Left lung (tissue), 14 donors: ENCODE results near the gene SLC23A1. TPM values are rescaled to one million over a fixed set of nuclear protein-coding genes. Genes with fewer than 3 reads are reported as not detected.

ENCODE experiments used
- ATAC-seq: fragments of 200-7000 bp; cut with Tn5 transposase; one replicate; pipeline ENCODE4 v1.9.1; 2020; ENCODE audit warnings: moderate library complexity
- DNase-seq, 4 donors: peaks; one replicate each; pipeline ENCODE4 v3.0.0-alpha.2; 2013 to 2020
- H3K27ac ChIP-seq, 2 donors: fragments of 200-600 bp; sonication (generic) in 1 of 2; one replicate each; pipeline versions ENCODE4 v1.5.0 to v1.8.0; 2020 to 2021
- H3K27me3 ChIP-seq, 2 donors: fragments of 200-600 bp; sonication (generic) in 1 of 2; one replicate each; pipeline versions ENCODE4 v1.5.0 to v1.8.0; 2020 to 2021
- H3K36me3 ChIP-seq, 2 donors: fragments of 200-600 bp; sonication (generic) in 1 of 2; one replicate each; pipeline versions ENCODE4 v1.5.0 to v1.8.0; 2020 to 2021
- H3K4me1 ChIP-seq, 2 donors: fragments of 200-600 bp; one replicate each; pipeline ENCODE4 v1.8.0; 2021
- H3K4me3 ChIP-seq, 2 donors: fragments of 200-600 bp; sonication (generic) in 1 of 2; one replicate each; pipeline versions ENCODE4 v1.5.0 to v1.8.0; 2020 to 2021; ENCODE audit warnings: mild to moderate bottlenecking in 1 of 2
- H3K9me3 ChIP-seq, 2 donors: fragments of 200-600 bp; sonication (generic) in 1 of 2; one replicate each; pipeline versions ENCODE4 v1.5.0 to v1.8.0; 2020 to 2021
- intact Hi-C, 2 donors: fragments of 100-400 bp; cut with DNase I; formaldehyde crosslinking; loops; one replicate each; pipeline versions ENCODE4 v1.11.2 to v1.14.2; 2022
- long read RNA-seq, 12 donors: library from polyadenylated mRNA in 2 of 12; unstranded in 2 of 12; transcript quantifications; one replicate each; pipeline ENCODE4 v2.0.0 and lab custom pipeline, GENCODE V29; 2019 to 2026
- polyA plus RNA-seq, 6 donors: library from polyadenylated mRNA; unstranded; fragments of 120-200 nt; gene quantifications; one replicate each; pipeline ENCODE4 v1.2.1, GENCODE V29; 2013; ENCODE audit not compliant: insufficient read length in 6 of 6
- total RNA-seq, 2 donors: library from RNA; stranded (reverse); fragmentation: NEBNext Ultra II Directional; extraction: Animal tissue kit (Norgen Biotek cat#: 25700); gene quantifications; one replicate each; pipeline ENCODE4 v1.2.1, GENCODE V29; 2021
- TF ChIP-seq, protein P1 (sequence below), 2 donors: fragments of 200-600 bp; sonication (generic) in 1 of 2; IDR thresholded peaks; one replicate each; pipeline versions ENCODE4 v1.5.0 to v1.8.0; 2021; ENCODE audit warnings: antibody characterized with exemption in 2 of 2
- donor health status: DM: no; HTN: yes; CAD: no.
- donor health status: DM: no; HTN: no; CAD: no.

The SLC23A1 gene
- total RNA-seq (under 1 TPM in 1 of 2 donors, not detected in 1; 0.84 TPM), polyA plus RNA-seq (1 to 10 TPM in 5 of 6 donors, under 1 TPM in 1; 0.70 to 2.2 (median 1.6) TPM)
- long read RNA-seq, donor 1, result 0 reads
- long read RNA-seq, donor 2, result 0 reads
- long read RNA-seq, donor 3, result 0 reads
- long read RNA-seq, donor 4, result 0 reads
- long read RNA-seq, donor 5, result 0 reads
- long read RNA-seq, donor 6, result 0 reads
- long read RNA-seq, donor 7, result 0 reads
- long read RNA-seq, donor 8, result 0 reads
- long read RNA-seq, donor 9, result 0 reads
- long read RNA-seq, donor 10, result 0 reads
- long read RNA-seq, donor 11, result 0 reads
- long read RNA-seq, donor 12, result 0 reads

DNA sequence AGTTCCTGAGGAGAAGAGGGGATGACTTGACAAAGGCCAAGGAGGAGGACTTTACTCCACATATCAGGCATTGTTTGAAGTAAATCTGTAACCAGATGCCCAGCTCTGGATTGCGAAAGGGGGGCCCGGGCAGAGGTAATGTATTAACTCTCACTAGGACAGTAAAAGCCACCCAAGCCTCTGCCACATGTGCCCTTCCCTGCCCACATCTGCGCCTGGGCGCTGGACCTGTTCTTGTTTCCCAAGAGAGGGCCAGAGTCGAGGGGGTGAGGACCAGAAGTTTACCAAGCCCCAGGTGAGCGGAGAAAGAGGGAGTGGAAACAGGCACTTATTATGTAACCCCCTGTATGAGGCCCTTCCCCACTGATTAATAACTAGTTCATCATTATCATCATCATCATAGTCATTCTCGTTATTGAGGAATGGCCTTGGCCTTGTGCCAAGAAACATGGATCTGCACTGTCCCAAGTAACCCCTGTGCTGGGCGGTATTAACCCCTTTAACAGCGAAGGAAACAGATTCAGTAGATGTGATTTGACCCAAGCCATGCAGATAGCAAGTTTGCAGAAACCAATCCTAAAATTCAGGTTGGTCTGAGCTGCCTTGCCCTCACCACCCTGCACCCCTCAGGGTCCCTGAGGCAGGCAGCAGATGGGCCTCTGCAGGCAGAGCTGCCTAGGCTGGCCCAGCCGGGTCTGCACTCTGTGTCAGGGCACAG is at the start of gene SLC23A1:
SLC23A1 (minus strand) TSS at position 23 of the 718 bp plus-strand sequence. CDS start 44 bp downstream, outside the sequence.
- TF ChIP-seq, protein P1, sequence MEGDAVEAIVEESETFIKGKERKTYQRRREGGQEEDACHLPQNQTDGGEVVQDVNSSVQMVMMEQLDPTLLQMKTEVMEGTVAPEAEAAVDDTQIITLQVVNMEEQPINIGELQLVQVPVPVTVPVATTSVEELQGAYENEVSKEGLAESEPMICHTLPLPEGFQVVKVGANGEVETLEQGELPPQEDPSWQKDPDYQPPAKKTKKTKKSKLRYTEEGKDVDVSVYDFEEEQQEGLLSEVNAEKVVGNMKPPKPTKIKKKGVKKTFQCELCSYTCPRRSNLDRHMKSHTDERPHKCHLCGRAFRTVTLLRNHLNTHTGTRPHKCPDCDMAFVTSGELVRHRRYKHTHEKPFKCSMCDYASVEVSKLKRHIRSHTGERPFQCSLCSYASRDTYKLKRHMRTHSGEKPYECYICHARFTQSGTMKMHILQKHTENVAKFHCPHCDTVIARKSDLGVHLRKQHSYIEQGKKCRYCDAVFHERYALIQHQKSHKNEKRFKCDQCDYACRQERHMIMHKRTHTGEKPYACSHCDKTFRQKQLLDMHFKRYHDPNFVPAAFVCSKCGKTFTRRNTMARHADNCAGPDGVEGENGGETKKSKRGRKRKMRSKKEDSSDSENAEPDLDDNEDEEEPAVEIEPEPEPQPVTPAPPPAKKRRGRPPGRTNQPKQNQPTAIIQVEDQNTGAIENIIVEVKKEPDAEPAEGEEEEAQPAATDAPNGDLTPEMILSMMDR (IDR thresholded peaks at IDR 0.05), result no peak
- intact Hi-C loops, result no loop called here
- Histone ChIP-seq H3K9me3 (no peaks in the 10 kb centered on the region), H3K27me3 (no peaks in the 10 kb centered on the region), H3K36me3 (no peaks in the 10 kb centered on the region), H3K4me3 (no peak within 1 kb of the TSS), H3K27ac (no peak within 1 kb of the TSS), H3K4me1 (peaks cover 0 to 27% of the 10 kb centered on the region in 2 donors)
- DNase-seq, result no peak
- no peak for ATAC-seq

DNA sequence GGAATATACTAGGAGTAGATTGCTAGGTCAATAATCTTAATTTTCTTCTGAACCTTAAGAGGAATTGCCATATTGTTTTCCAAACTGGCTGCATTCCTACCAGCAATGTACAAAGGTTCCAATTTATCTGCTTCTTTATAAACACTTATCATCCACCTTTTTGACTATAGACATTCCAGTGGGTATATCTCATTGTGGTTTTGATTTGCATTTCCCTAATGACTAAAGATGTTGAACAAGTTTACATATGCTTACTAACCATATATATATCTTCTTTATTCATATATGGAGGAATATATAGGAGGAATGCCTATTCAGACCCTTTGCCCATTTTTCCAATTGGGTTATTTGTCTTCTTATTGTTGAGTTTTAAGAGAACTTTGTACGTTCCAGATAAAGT is 48.6 kb upstream of the SLC23A1 start:
- DNase-seq (no peak), ATAC-seq (no peak)
- H3K36me3 ChIP-seq, result peaks cover 0 to 13% of the 10 kb centered on the region in 2 donors
- intact Hi-C loops, result no loop called here
- no peaks in the 10 kb centered on the region for H3K27me3 ChIP-seq
- no peaks in the 10 kb centered on the region for H3K4me1 ChIP-seq
- no peak overlapping the region for H3K4me3 ChIP-seq
- TF ChIP-seq, protein P1 (IDR thresholded peaks at IDR 0.05), result no peak
- no peaks in the 10 kb centered on the region for H3K9me3 ChIP-seq
- H3K27ac ChIP-seq, result no peak overlapping the region

DNA sequence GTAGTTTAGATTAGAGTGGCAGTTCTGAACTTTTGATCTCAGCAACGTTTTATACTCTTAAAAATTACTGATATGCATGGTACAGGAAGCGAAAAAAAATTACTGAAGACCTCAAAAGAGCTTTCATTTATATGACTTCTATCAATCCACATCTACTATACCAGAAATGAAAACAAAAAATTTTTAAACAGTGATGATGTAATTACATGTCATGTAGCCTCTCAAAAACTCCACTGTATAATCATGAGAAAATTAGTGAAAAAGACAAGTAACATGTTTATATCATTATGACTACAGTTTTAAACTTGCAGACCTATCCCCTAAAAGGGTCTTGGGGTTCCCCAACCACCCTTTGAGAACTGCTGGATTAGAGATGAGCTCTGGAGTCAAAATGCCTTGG is 46.9 kb upstream of the SLC23A1 start:
- Histone ChIP-seq H3K4me3 (no peak overlapping the region), H3K27ac (no peak overlapping the region), H3K4me1 (no peaks in the 10 kb centered on the region), H3K27me3 (no peaks in the 10 kb centered on the region), H3K9me3 (no peaks in the 10 kb centered on the region), H3K36me3 (peaks cover 0 to 23% of the 10 kb centered on the region in 2 donors)
- ATAC-seq (no peak), DNase-seq (no peak)
- TF ChIP-seq, protein P1 (IDR thresholded peaks at IDR 0.05), result no peak
- intact Hi-C loops, result no loop called here

DNA sequence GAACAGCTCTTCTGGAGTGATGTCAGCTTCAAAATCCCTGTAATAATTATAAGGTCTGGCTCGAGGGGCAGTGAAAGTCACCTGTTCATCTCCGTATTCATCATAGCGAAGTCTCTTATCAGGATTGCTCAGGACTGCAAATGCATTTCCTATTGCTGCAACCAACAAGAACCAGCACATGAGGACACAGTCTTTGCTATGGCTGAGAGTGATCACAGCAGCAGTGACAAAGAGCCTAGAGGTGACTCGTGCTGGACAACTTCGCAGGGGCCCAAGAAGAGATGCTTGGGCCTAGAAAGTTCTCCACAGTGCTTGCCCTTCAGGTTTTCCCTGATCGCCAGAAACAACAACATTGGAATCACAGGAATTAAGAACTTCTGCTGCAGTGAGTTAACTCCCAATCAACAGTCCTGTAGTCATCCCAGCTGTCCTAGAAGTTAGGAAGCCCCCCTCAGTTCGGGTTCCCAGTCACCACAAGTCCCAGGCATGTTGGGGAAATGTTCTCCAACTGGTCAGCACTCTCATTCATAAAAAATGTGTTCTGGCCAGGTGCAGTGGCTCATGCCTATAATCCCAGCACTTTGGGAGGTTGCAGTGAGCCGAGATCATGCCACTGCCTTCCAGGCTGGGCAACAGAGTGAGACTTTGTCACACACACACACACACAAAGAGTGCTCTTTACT is 43.2 kb upstream of the SLC23A1 start:
- Histone ChIP-seq H3K27me3 (no peaks in the 10 kb centered on the region), H3K27ac (no peak overlapping the region), H3K4me3 (no peak overlapping the region), H3K9me3 (no peaks in the 10 kb centered on the region), H3K4me1 (no peaks in the 10 kb centered on the region), H3K36me3 (peaks cover 0 to 26% of the 10 kb centered on the region in 2 donors)
- TF ChIP-seq, protein P1 (IDR thresholded peaks at IDR 0.05), result no peak
- DNase-seq, result no peak
- no peak for ATAC-seq
- intact Hi-C loops, result no loop called here

DNA sequence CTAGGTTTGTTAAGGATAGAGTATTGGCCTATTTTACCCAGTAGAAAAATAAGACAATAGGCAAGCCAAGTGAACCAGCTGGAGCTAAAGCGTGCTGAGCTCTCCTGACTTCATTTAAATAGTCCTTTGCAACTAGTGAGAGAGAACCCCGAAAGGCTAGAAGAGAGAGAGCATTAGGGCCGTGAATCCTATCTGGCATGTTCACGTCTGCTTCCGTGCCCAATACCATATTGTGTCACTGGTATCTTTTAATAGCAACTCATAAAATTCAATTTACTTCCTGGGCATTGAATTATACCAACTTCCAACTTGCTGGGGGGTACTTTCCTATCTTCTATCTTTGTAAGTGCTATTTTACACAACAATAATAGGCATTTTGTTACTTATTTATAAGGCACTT is 42.4 kb upstream of the SLC23A1 start:
- Histone ChIP-seq H3K36me3 (peaks cover 0 to 26% of the 10 kb centered on the region in 2 donors), H3K9me3 (no peaks in the 10 kb centered on the region), H3K27me3 (no peaks in the 10 kb centered on the region), H3K27ac (no peak overlapping the region), H3K4me3 (no peak overlapping the region), H3K4me1 (no peaks in the 10 kb centered on the region)
- ATAC-seq, result no peak
- no peak for DNase-seq
- TF ChIP-seq, protein P1 (IDR thresholded peaks at IDR 0.05), result no peak
- intact Hi-C loops, result no loop called here
